NCI-H146 treated with DMSO at 0.1 percent for 48 hours (cell line): ENCODE data around the gene RAI14.
"Not testable (repeated sequence)": the region's sequence is repeated elsewhere in the genome, so short reads cannot be mapped to it uniquely, and the experiment has no call there.

Experiments
- DNase-seq: peaks from one replicate; lab custom pipeline; 2025; ENCODE audit not compliant: unreplicated experiment; lab: John Stamatoyannopoulos, UW

Gene RAI14

DNA sequence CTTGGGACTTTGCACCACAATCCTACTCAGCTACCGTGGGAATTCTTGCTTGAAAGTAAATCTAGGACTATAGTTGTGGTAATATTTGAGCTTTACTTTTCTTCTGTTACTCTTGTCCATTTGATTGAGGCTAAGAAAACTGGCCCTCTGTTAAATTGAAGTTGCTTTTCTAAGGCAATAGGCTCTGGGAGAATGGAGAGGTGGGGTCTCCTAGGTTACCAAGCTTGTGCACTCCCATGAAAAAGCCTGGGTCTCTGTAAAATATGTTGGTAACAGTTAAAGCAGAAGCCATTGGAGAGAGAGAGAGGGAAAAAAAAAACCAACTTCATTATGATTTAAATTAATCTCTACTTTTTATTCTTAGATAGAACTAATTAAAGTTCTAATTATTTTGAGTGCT, 68.6 kb downstream of the RAI14 start:
- no peak for DNase-seq

DNA sequence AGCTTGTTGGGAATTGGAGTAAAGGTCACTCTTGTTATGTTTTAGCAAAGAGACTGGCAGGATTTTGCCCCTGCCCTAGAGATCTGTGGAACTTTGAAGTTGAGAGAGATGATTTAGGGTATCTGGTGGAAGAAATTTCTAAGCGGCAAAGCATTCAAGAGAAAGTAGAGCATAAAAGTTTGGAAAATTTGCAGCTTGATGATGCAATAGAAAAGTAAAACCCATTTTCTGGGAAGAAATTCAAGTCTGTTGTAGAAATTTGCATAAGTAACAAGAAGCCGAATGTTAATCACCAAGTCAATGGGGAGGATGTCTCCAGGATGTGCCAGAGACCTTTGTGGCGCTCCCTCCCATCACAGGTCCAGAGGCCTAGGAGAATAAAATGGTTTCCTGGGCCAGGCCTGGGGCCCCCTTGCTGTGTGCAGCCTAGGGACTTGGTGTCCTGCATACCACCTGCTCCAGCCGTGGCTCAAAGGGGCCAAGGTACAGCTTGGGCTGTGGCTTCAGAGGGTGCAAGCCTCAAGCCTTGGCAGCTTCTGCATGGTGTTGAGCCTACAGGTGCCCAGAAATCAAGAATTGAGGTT, 71.1 kb downstream of the RAI14 start:
- DNase-seq, result not testable (repeated sequence)

DNA sequence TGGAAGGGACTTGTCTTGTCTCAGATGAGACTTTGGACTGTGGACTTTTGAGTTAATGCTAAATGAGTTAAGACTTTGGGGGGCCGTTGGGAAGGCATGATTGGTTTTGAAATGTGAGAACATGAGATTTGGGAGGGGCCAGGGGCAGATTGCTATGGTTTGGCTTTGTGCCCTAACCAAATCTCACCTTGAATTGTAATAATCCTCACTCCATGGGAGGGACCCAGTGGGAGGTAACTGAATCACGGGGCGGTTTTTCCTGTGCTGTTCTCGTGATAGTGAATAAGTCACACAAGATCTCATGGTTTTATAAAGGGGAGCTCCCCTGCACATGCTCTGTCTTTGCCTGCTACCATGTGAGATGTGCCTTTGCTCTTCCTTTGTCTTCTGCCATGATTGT, 72.1 kb downstream of the RAI14 start:
- DNase-seq, result no peak

DNA sequence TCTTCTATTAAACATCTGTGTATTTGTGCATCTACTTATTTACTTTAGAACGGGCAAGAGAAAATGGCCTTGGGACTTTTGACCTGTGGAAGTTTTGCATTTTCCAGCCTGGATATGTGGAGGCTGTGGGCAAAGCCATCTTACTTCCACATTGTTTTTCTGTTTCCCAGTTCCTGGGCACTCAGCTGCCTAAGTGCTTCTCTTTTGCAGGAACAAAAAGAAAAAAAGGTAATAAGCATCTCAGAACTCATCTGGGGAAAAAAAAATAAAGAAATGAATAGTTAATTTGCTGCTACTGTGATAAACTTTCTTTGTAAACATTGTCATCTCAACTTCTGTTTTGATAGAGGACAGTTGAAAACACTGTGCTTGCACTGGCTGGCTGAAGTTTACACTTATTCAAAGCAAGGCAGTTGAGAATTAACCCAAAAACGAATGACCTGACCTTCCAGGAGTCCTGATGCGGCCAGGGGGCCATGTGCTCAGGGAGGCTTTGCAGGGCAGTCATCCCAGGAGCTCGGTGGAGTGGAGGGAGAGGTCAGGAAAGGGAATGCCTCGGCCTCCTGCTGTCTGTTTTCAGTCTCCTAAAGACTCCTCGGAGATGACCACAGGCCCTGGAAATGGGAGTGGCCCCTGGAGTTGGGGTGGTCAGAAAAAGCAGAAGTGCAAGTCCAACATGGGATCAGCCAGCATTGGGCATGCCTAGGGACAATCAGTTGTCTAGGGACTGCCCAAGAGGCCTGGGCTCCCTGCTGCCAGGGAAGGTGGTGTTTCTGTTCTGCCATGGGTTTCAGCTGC, 75.5 kb downstream of the RAI14 start:
- no peak for DNase-seq

DNA sequence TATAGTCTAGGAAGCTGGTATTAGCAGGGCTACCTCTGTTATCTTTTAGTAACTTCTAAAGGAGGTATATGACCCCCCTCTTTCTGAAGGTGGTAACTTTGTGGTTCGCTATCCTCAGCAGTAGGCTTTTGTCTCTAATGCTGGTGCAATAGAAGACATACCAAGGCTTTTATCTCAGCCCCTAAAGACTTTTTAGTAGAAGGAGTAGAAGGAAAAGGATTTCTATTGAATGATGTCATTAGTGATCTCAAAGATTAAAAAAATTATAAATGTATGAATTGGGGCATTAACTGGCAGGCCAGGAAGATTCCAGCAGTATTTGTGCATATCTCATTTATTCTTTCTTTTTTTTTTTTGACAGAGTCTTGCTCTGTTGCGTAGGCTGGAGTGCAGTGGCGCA, 78.2 kb downstream of the RAI14 start:
- DNase-seq, result no peak

DNA sequence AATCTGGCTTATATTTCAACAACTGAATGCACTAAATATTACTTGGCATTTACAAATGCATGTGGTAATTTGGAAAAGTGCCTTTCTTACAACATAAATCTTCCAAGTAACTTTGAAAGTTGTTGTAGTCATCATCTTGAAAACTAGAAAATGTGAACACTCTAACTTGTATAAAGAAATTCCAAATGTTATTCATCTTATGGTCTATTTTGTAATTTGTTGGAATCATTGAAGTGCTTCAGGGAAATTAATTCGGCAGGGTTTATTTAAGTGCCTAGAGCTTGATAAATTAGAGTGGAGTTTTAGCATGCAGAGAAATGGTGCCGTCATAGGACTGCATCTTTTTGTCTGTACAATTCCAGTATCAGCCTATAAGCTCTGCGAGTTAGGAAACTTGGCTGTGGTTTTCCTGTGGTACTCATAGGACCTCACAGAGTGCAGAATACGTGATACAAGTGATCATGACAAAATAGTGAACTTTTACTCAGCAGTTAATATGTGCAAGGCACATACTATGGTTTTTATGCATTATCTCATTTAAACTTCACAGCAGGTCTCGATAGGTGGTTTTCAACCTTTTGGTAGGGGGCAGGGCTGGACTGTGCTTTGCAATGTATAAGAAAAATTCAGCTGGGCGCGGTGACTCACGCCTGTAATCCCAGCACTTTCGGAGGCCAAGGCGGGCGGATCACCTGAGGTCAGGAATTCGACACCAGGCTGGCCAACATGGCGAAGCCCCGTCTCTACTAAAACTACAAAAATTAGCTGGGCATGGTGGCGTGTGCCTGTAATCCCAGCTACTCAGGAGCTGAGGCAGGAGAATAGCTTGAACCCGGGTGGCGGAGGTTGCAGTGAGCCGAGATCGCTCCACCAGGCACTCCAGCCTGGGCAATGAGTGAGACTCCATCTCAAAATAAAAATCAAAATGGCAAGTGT, 79.6 kb downstream of the RAI14 start:
- DNase-seq, result no peak

DNA sequence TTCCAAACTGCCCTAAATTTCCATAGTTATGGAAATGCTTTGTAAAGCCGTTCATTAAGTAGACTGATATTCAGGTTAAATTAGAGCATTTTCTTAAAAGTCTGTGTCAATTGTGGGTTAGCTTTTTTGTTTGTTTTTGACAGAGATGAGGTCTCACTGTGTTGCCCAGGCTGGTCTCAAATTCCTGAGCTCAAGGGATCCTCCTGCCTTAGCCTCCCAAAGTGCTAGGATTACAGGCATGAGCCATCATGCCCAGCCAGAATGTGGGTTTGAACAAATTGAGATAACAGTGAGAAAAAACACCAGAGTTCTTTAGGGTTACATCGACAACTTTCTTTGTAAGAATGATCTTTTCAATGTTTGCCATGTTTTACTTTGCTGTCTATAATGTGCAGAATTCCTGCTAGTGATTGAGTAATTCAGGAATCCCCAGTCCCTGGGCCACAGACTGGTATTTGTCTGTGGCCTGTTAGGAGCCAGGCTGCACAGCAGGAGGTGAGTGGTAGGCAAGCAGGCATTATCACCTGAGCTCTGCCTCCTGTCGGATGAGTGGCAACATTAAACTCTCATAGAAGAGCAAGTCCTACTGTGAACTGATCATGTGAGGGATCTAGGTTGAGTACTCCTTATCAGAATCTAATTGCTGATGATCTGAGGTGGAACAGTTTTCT, 80.5 kb downstream of the RAI14 start:
- no peak for DNase-seq

DNA sequence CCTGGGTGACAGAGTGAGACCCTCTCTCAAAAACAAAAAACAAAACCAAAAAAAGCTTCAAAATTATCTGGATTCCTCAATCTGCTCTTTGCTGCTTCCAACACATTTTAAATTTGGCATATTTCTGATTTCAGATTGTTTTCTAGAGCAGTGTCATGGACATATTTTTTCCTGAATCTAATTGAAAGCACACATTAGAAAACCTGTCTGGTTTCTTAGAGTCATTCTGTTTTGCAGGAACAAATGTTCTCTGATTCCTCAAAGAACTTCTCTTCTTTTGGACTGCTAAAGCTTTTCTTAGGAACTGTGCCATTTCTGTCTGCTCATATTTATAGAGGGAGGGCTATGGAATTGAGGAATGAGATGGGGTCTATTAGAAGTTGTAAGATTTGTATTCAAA, 81.6 kb downstream of the RAI14 start:
- DNase-seq, result no peak

DNA sequence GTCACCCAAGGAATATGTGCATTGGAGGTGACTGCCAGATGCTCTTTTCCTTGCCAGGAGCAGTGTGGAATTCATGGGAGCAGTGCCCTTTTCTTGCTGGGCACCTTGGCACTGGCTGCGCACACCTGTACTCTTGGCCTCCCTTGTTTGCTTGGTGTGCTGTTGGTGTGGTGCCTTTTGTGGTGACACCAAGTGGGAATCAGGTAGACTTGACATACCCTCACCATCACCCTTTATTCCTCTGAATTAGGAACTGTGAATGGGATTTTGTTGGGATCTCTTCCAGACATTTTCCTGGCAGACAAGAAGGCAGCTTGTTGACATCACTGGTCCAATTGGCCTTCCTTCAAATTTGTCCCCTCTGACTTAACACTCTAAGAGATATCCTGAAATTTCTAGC, 82.3 kb downstream of the RAI14 start:
- DNase-seq, result no peak

DNA sequence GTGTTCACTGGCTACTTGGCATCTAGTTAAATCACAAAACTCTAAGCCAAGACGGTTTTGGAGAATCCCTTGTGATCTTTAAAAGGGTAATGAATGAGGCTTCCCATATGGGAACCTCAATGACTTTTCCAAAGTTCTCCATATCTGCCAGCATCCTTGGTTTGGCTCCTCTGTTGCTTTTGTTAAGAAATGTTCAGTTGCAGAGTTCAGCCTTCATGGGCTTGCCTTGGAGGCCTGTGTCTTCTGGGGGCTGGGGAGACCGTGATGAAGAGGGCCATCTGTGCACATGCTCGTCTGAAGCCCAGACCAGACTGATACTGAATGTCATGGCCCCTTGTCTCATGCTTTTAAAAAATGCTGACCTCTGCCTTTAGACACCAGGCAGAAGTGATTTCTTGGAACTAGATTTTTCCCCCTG, 84.3 kb downstream of the RAI14 start:
- no peak for DNase-seq

DNA sequence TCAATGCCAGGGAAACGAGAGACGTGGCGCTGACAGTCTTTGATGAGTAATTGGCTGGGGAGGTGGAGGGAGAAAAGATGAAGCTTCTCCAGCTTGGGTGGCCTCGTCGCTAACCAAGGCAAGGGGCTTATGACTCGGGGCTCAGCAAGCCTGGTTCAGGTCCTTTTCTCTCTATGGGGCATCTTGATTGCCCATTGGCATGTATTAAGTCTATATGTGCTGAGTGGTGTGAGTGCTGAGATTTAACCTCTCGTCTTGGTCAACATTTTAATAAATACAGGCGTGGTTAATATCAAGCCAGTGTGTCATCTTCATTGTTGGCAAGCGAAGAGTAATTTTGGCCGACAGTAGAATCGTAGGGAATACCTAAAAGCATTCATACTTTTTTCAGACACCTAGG, 85.9 kb downstream of the RAI14 start:
- no peak for DNase-seq

DNA sequence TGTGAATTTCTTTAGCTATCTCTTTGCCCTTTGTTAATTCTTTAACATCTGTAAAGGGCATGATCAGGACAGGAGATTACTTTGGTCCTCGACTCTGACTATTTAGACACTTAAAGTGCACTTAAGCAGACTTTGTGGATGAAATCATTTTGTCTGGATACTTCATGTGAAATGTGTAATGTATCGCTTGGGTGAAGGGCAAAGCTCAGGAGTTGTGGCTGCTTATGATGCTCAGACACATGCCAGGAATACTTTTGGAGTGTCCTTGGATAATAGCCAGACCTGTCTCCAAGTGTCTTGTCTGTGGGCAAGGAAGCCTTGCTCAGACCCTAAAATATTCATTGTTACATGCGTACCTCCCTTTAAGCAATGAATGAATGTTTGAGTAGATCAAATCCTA, 87.8 kb downstream of the RAI14 start:
- no peak for DNase-seq

DNA sequence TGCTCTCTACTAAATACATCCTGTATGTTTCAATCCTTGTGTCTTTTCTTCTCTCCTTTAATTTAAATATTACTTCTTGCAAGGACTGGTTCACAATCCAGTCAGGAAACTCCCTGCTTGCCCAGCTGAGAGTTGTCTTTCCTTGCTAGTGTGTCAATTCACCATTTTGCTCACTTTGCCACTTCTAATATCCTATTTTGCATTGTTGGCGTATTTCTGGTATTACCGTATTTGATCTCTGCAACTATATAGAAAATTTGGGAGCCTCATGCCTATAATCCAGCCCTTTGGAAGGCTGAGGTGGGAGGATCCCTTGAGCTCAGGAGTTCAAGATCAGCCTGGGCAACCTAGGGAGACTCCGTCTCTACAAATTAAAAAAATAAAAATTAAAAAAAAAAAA, 92.3 kb downstream of the RAI14 start:
- no peak for DNase-seq

DNA sequence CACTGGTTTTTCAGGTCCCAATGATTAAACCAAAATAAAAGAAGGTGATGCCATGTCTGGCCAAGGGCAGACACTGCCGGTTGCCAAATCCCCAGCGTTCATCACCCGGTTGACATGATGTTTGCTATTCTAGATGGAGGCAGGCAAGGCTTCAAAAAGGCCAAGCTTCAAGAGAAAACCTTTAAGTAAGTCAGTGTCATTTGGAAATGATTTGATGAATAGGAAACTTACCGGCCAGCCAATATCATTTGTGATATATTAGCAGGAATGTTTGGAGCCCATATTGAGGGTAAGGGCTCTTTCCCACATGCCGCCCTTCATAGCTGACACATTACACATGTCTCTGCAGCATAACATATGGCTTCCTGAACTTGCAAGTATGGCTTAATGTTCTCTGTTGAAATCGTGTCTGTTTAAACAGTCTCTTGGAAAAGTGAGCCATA, 93.3 kb downstream of the RAI14 start:
- no peak for DNase-seq

DNA sequence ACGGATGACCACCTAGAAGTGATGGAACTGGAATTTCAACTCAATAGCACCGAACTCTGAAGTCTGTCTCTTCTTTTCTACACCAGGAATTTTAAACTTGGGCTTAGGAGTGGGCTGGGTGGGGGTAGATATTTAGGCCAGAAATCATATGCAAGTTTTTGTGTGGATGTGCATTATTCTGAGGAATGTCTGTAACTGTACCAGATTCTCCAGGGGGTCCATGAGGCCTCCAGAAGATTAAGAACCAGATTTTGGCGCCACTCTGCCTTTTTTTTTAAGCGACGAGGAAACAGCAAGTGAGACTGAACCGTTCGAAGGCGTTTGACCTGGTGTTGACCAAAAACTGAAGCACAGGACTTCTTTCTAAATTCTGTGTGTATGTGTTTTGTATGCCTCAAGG, 94.1 kb downstream of the RAI14 start:
- DNase-seq, result no peak

DNA sequence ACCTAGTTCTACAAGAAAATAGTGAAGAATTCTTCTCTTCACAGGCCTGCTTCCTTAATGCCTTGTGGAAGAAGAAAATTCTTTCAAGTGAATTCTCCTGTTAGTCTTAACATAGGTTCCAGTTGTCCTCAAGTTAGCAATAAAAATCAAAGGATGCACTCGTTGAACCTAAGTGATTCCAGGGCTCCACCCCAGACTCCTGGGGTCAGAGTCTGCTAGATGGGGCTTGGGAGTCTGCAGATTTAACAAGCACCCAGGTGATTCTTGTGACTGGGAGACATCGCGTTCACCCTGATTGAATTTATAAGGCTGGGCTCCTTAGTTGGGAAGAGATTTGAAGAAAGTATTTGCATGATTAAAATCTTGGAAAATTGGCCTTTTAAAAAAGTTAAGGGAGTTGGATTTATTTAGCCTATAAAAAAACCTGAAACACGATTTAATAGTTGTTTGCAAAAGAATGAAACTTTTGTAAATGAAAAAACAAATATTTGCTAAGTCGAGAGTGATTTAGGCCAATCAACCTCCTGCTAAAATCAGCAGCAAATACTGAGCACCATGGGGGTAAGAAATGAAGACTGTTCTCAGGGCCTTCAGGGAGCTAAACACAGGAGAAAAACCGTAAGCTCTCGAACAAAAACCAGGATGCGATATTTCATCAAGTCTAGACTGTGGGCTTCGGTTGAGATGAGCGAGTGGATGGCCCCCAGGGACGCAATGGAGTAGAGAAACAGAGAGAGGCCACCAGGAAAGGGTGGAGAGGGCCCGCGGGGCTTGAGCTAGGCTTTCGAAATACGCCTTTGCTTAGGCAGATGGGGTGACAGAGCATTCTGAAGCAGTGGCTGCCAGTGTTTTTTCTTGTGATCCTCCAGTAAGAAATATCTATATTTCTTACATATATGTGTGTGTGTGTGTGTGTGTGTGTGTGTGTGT, 95.9 kb downstream of the RAI14 start:
- no peak for DNase-seq

DNA sequence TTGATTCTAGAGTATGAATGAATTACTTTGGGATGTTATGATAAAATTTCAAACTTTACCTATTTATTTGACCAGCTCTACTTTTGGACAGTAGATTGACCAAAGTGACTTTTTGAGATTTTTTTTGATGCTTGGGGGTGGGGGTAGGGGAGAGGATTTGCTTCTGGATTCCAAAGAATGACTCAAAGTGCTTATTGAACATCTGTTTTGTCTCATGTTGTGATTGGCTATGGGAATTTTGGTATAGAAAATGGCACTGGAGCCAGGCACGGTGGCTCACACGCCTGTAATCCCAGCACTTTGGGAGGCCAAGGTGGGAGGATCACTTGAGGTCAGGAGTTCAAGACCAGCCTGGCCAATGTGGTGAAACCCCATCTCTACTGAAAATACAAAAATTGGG, 97.1 kb downstream of the RAI14 start:
- not testable (repeated sequence) for DNase-seq

DNA sequence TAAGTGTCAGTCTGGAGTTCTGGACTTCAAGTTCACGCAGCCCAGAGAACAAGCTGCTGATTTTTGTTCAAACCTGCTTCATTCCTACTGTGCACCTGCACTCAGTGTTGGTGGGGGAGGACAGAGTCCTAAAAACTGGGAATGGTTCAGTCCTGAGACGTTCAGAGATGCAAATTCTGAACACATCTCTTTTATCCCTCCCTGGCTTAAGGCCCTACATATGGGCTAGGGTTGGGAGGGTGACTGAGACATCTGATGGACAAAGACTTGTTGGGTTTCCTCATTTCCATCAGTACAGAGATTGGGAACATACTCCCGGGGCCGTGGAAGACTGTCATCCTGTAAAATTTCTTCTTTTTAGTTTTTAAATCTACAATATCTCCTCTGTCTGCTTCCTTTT, 99.8 kb downstream of the RAI14 start:
- no peak for DNase-seq

DNA sequence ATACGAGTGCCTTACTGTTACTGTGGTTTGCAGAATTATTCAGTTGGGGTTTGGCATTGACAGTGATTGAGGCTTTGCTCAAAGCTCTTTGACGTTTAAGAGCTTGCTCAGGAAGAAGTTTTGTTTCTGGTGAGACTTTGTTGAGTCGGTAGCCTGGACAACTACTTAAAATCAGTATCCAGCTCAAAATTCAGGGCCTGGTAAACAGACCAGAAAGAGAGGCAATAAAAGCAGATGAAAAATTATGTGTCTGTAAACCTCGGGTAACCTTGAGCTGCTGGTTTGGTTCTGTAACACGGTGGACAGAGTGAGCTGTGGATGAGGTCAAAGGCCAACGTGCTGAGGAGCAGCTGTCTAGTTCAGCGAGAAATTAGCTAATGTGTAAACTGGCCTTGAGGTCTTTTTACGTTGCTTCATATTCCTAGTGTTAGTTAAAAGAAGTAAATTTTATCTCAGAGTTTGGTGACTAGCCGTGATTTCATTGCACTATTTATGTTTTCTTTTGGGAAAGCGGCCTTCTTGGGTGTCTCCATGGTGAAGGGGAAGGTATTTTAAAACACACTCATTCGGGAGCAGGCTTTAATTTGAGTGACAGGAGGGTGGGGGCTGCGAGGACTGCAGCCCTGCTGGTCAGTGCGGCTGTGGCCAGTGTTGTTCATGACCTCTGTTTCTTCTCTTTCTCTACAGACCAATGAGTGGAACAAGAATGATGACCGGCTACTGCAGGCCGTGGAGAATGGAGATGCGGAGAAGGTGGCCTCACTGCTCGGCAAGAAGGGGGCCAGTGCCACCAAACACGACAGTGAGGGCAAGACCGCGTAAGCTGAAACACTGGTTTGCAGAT, 100.9 kb downstream of the RAI14 start:
- DNase-seq, result no peak
